AG10803 (cell line): Measurements from ENCODE around the gene CANT1.

ENCODE experiments used
- DNase-seq: peaks from one replicate; pipeline ENCODE4 v3.0.0; 2010; ENCODE audit warnings: low read depth
- H3K4me3 ChIP-seq: 2 replicates; pipeline ENCODE4 v1.5.1; 2011; ENCODE audit warnings: mild to moderate bottlenecking, low read length, control low read depth
- CTCF ChIP-seq: conservative IDR thresholded peaks from 2 replicates; pipeline ENCODE4 v1.5.1; 2011; ENCODE audit warnings: mild to moderate bottlenecking, low read length, control low read depth, inconsistent platforms

CANT1 gene

DNA sequence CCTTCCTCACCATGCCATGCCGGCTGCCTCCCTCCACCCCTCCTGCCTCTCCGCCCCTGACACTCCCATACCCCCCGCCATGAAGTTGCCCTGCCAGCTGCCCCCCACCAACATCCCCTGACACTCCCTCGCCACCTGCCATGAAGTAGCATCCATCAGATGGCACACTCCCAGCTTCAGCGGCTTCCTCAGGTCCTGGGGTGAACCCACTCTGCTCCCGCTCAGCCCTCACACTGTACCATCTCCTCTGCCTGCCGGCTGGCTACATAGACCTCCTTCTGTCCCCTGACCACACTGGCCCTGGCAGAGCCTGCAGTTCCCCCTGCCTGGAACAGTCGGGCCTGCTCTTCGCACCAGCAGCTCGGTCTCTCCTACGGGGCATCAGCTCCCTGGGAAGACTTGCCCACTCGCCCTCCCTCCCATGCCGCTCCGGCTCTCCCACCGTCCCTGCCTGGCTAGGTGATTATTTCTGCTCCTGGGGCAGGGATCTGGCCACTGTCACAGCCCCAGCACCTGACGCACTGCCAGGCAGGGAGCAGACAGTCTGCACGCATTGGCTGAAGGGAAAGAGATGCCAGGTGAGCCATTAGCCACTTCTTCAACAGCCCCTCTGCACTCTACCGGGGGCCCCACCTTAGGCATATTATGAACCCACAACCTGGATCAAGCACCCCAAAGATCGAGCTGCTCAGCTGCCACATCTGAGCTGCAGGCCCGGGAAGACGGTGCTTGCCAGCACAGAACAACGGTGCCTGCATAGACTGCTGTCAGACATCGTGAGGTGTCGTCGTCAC is 9.0 kb downstream of the CANT1 start:
- DNase-seq: no peak
- no peak overlapping the region for H3K4me3 ChIP-seq
- no peak for TF ChIP-seq CTCF

GRCh38 chr17:78999947-79000395 is 9.6 kb downstream of the CANT1 start:
- DNase-seq: no peak
- H3K4me3 ChIP-seq: no peak overlapping the region
- no peak for TF ChIP-seq CTCF

DNA sequence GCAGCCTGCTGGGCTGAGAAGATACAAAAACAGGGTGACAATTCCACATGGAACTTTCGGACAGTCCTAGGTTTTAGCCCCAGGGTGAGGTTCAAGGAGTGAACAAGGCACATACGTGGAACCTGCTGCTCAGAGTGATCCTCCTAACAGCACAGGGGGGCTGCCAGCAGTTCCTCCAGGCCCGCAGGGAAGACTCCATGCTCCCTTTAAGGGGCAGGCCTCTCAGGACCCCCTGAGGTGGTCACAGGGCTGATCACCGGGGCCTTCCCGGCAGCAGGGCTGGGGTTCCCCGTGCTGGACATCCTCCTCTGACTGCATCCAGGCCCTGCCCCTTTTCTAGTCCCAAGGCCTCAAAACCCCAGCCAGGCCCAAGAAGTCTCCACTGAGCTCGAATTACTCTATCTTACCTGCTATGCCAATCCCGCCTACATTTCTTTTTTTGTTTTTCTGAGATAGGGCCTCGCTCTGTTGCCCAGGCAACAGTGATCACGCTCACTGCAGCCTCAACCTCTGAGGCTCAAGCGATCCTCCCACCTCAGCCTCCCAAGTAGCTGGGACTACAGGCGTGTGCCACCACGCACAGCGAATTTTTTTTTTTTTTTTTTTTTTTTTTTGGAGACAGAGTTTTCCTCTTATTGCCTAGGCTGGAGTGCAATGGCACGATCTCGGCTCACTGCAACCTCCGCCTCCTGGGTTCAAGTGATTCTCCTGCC is 10.4 kb downstream of the CANT1 start:
- H3K4me3 ChIP-seq: no peak overlapping the region
- no peak for DNase-seq
- TF ChIP-seq CTCF: no peak

GRCh38 chr17:78998311-78999055 is 11.1 kb downstream of the CANT1 start:
- TF ChIP-seq CTCF: no peak
- DNase-seq: no peak
- no peak overlapping the region for H3K4me3 ChIP-seq

DNA sequence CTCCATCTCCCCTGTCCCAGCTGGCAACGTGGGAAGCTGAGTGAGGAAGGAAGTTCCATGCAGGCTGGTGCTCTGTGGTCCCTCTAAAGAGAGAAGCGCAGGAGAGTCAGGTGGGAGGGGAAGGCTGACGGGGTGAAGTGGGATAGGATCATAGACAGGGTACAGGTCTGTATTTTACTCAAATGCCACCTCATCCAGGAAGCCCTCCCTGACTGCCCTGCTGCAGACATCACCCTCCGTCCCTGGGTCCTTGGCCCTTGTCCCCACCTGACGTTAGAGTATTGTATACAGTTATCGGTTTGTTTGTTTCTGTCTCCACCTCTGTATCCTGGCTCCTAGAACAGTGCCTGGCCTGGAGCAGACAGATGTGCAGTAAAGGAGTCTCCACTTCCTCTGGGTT is 11.7 kb downstream of the CANT1 start:
- no peak for TF ChIP-seq CTCF
- H3K4me3 ChIP-seq: no peak overlapping the region
- DNase-seq: no peak

DNA sequence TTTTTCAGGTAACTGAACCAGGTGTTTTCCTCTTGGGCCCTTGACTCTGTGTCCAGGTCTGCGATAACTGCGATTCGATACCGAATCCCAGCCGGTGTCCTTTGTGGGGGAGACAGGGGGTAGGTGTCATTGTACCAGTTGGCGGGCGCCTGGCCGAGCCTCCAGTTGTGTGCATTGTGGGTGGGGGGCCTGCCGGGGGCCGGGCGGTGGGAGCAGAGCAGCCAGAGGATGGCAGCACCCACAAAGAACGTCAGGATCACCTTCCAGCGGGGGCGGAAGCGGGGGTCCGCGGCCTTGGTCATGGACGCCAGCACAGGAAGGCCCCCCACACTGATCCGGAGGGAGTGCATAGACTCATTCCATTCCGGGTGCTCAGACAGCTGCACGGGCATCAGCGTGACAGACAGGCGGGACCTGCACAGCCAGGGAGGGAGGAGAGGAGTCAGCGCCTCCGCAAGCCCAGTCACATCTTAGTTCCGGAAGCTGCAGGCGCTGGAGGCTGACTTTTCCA is 12.3 kb downstream of the CANT1 start:
- H3K4me3 ChIP-seq: no peak overlapping the region
- no peak for DNase-seq
- no peak for TF ChIP-seq CTCF
